Measurements from ENCODE around the gene CNTNAP2. TPM values are rescaled to one million over a fixed set of nuclear protein-coding genes. Genes with fewer than 3 reads are reported as not detected.

CNTNAP2 gene
- total and polyA plus RNA-seq, 8 donors: 0.94 to 42.5 (median 38.6) TPM

GRCh38 chr7:147813316-147813715 is 1696.7 kb downstream of the CNTNAP2 start:
- no peaks in the 10 kb centered on the region for H3K27me3 ChIP-seq
- no peak for DNase-seq
- TF ChIP-seq CTCF (IDR thresholded peaks at IDR 0.05): no peak
- no peak overlapping the region for H3K27ac ChIP-seq
- H3K9me3 ChIP-seq: no peaks in the 10 kb centered on the region
- H3K4me3 ChIP-seq: no peak overlapping the region
- ATAC-seq: no peak
- H3K36me3 ChIP-seq: no peaks in the 10 kb centered on the region
- intact Hi-C loops (cut with DNase I): no loop called here
- H3K4me1 ChIP-seq: no peaks in the 10 kb centered on the region

- Histone ChIP-seq H3K27me3 (no peaks in the 10 kb centered on the region), H3K27ac (no peak overlapping the region), H3K9me3 (no peaks in the 10 kb centered on the region), H3K36me3 (no peaks in the 10 kb centered on the region), H3K4me3 (no peak overlapping the region), H3K4me1 (no peaks in the 10 kb centered on the region)
- intact Hi-C loops (cut with DNase I): no loop called here
- DNase-seq: no peak
- ATAC-seq: no peak
- TF ChIP-seq CTCF (IDR thresholded peaks at IDR 0.05): no peak
These were observed 1701.7 kb downstream of the CNTNAP2 start for GRCh38 chr7:147818317-147818716.

GRCh38 chr7:147824671-147825070 is 1708.1 kb downstream of the CNTNAP2 start:
- TF ChIP-seq CTCF (IDR thresholded peaks at IDR 0.05): no peak
- intact Hi-C loops (cut with DNase I): no loop called here
- no peaks in the 10 kb centered on the region for H3K4me1 ChIP-seq
- no peaks in the 10 kb centered on the region for H3K27me3 ChIP-seq
- H3K9me3 ChIP-seq: no peaks in the 10 kb centered on the region
- no peaks in the 10 kb centered on the region for H3K36me3 ChIP-seq
- ATAC-seq (no peak), DNase-seq (no peak)
- no peak overlapping the region for H3K27ac ChIP-seq
- H3K4me3 ChIP-seq: no peak overlapping the region

GRCh38 chr7:147829016-147829415 is 1712.4 kb downstream of the CNTNAP2 start:
- Histone ChIP-seq H3K36me3 (no peaks in the 10 kb centered on the region), H3K9me3 (peaks cover 0 to 3% of the 10 kb centered on the region in 2 donors), H3K27ac (no peak overlapping the region), H3K4me1 (no peaks in the 10 kb centered on the region), H3K27me3 (no peaks in the 10 kb centered on the region), H3K4me3 (no peak overlapping the region)
- TF ChIP-seq CTCF (IDR thresholded peaks at IDR 0.05): no peak
- no peak for DNase-seq
- no peak for ATAC-seq
- intact Hi-C loops (cut with DNase I): no loop called here

GRCh38 chr7:147833557-147833956 is 1717.0 kb downstream of the CNTNAP2 start:
- Histone ChIP-seq H3K9me3 (peaks cover 0 to 20% of the 10 kb centered on the region in 2 donors), H3K4me1 (no peaks in the 10 kb centered on the region), H3K27me3 (no peaks in the 10 kb centered on the region), H3K4me3 (no peak overlapping the region), H3K27ac (no peak overlapping the region), H3K36me3 (no peaks in the 10 kb centered on the region)
- intact Hi-C loops (cut with DNase I): no loop called here
- DNase-seq (no peak), ATAC-seq (no peak)
- no peak for TF ChIP-seq CTCF (IDR thresholded peaks at IDR 0.05)

All from left lung (tissue), 10 donors.